ENCODE measurements around the gene CTSZ. TPM values are rescaled to one million over a fixed set of nuclear protein-coding genes. Genes with fewer than 3 reads are reported as not detected.
A peak's percentile ranks its signal among the peaks of the same experiment; 100 is the strongest.

CTSZ gene
- total and polyA plus RNA-seq, 2 donors (not counting 1 experiment from before 2014, with no cell fraction given), result 285 to 319 TPM

GRCh38 chr20:59019217-59019616, 12.2 kb upstream of the CTSZ start, which contains the start of gene TUBB1:
TUBB1 (plus strand) TSS chr20:59019429; CDS start chr20:59019523, 94 bp downstream.
- Histone ChIP-seq H3K4me3 (ENCODE audit: control extremely low read depth in 1 of 5, extremely low read depth in 1 of 5, insufficient read depth in 1 of 5, low read depth in 2 of 5, low read length in 4 of 5) (no peak within 1 kb of the TSS), H3K9me3 (ENCODE audit: control extremely low read depth in 1 of 3, control insufficient read depth in 2 of 3, insufficient read depth in 1 of 3, low read length in 2 of 3) (no peaks in the 10 kb centered on the region), H3K27me3 (replicated peaks in 1 of 4; ENCODE audit: control extremely low read depth in 1 of 4, control insufficient read depth in 3 of 4, insufficient read depth in 4 of 4, low read length in 3 of 4) (no peaks in the 10 kb centered on the region), H3K9ac (ENCODE audit: low read length) (no peak within 1 kb of the TSS), H3K4me2 (replicated peaks; ENCODE audit: low read depth, low read length, poor library complexity, severe bottlenecking) (no peak within 1 kb of the TSS), H3K79me2 (ENCODE audit: control insufficient read depth, insufficient read depth, low read length) (peaks cover 36% of the 10 kb centered on the region), H4K20me1 (ENCODE audit: control insufficient read depth, insufficient read depth, low read length, poor library complexity, severe bottlenecking) (peaks cover 2% of the 10 kb centered on the region), H3K27ac (ENCODE audit: low read length in 2 of 2) (no peak within 1 kb of the TSS), H2AFZ (ENCODE audit: insufficient read depth, low read depth, low read length, poor library complexity, severe bottlenecking) (no peak within 1 kb of the TSS), H3K36me3 (replicated peaks in 1 of 2; ENCODE audit: control extremely low read depth in 1 of 2, control insufficient read depth in 1 of 2, extremely low read depth in 1 of 2, insufficient read depth in 2 of 2, low read length in 1 of 2) (peaks cover 0 to 20% of the 10 kb centered on the region in 2 experiments), H3K4me1 (ENCODE audit: control insufficient read depth in 2 of 2, insufficient read depth in 2 of 2, low read length in 2 of 2) (peaks cover 20 to 24% of the 10 kb centered on the region in 2 donors)
- intact Hi-C loops (cut with micrococcal nuclease), result no loop called here
- Mint-ChIP-seq H3K27ac (peak within 1 kb of the TSS; percentile 20), H3K27me3 (no peaks in the 10 kb centered on the region), H3K9me3 (ENCODE audit: insufficient read depth) (no peaks in the 10 kb centered on the region), H3K4me3 (no peak within 1 kb of the TSS), H3K4me1 (peaks cover 30% of the 10 kb centered on the region)
- CTCF ChIA-PET, result interaction anchor here (0.8 to 1.0 kb wide), 2 partner anchors 37 to 68 kb away, joined by 3 read pairs; no protein-coding TSS in a partner anchor
- ATAC-seq (ENCODE audit: low read depth), result no peak
- DNase-seq, result no peak
- TF ChIP-seq CTCF (IDR thresholded peaks at IDR 0.05) (no peak), EZH2 (IDR thresholded peaks at IDR 0.05; ENCODE audit: borderline replicate concordance, insufficient read depth, low read depth, low read length, poor library complexity, severe bottlenecking) (no peak)
- WGBS (ENCODE audit: insufficient coverage), result 100% methylated on average over 5 of the region's 5 CpGs
- POLR2A ChIA-PET, result interaction anchor here (2.3 kb wide), 1 partner anchor 13 kb away, joined by 10 read pairs; the partner anchor contains the start of gene ATP5F1E

GRCh38 chr20:59018817-59019216, 11.8 kb upstream of the CTSZ start:
- DNase-seq (no peak), ATAC-seq (ENCODE audit: low read depth) (no peak)
- Mint-ChIP-seq H3K27ac (peak overlapping the region; percentile 20), H3K4me1 (peaks cover 34% of the 10 kb centered on the region), H3K9me3 (ENCODE audit: insufficient read depth) (no peaks in the 10 kb centered on the region), H3K27me3 (no peaks in the 10 kb centered on the region), H3K4me3 (no peak overlapping the region)
- CTCF ChIA-PET, result no interaction called here
- H3K27ac ChIP-seq (ENCODE audit: low read length in 2 of 2), result no peak overlapping the region
- H3K9me3 ChIP-seq (ENCODE audit: control extremely low read depth in 1 of 3, control insufficient read depth in 2 of 3, insufficient read depth in 1 of 3, low read length in 2 of 3), result no peaks in the 10 kb centered on the region
- peaks cover 35% of the 10 kb centered on the region for H3K79me2 ChIP-seq (ENCODE audit: control insufficient read depth, insufficient read depth, low read length)
- WGBS (ENCODE audit: insufficient coverage), result 100% methylated on average over 6 of the region's 10 CpGs
- no peaks in the 10 kb centered on the region for H4K20me1 ChIP-seq (ENCODE audit: control insufficient read depth, insufficient read depth, low read length, poor library complexity, severe bottlenecking)
- intact Hi-C loops (cut with micrococcal nuclease), result no loop called here
- H3K4me3 ChIP-seq (ENCODE audit: control extremely low read depth in 1 of 5, extremely low read depth in 1 of 5, insufficient read depth in 1 of 5, low read depth in 2 of 5, low read length in 4 of 5), result no peak overlapping the region
- H3K36me3 ChIP-seq (replicated peaks in 1 of 2; ENCODE audit: control extremely low read depth in 1 of 2, control insufficient read depth in 1 of 2, extremely low read depth in 1 of 2, insufficient read depth in 2 of 2, low read length in 1 of 2), result peaks cover 0 to 16% of the 10 kb centered on the region in 2 experiments
- peaks cover 20 to 24% of the 10 kb centered on the region in 2 donors for H3K4me1 ChIP-seq (ENCODE audit: control insufficient read depth in 2 of 2, insufficient read depth in 2 of 2, low read length in 2 of 2)
- POLR2A ChIA-PET, result interaction anchor here (2.3 kb wide), 1 partner anchor 13 kb away, joined by 10 read pairs; the partner anchor contains the start of gene ATP5F1E
- H3K27me3 ChIP-seq (replicated peaks in 1 of 4; ENCODE audit: control extremely low read depth in 1 of 4, control insufficient read depth in 3 of 4, insufficient read depth in 4 of 4, low read length in 3 of 4), result no peaks in the 10 kb centered on the region
- TF ChIP-seq EZH2 (IDR thresholded peaks at IDR 0.05; ENCODE audit: borderline replicate concordance, insufficient read depth, low read depth, low read length, poor library complexity, severe bottlenecking), result no peak
- no peak for TF ChIP-seq CTCF (IDR thresholded peaks at IDR 0.05)
- H3K9ac ChIP-seq (ENCODE audit: low read length), result no peak overlapping the region
- no peak overlapping the region for H3K4me2 ChIP-seq (replicated peaks; ENCODE audit: low read depth, low read length, poor library complexity, severe bottlenecking)
- no peak overlapping the region for H2AFZ ChIP-seq (ENCODE audit: insufficient read depth, low read depth, low read length, poor library complexity, severe bottlenecking)
